Adrenal gland (tissue), 5 donors: ENCODE data around the gene KIF5C.

Source experiments
- CTCF ChIP-seq, 6 experiments: fragments of 450-650 bp in 4 of 6; fragments of 200-600 bp in 2 of 6; sonication (generic) in 1 of 6; IDR thresholded peaks; 1 replicate in 5 of 6; 2 replicates in 1 of 6; pipeline versions ENCODE4 v1.5.1 to v1.8.0; 2016 to 2021; ENCODE audit warnings: antibody characterized with exemption in 6 of 6, mild to moderate bottlenecking in 2 of 6, moderate library complexity in 1 of 6
- POLR2A ChIP-seq, 2 donors: fragments of 450-650 bp; IDR thresholded peaks; one replicate each; pipeline ENCODE4 v1.6.1; 2017; ENCODE audit warnings: antibody characterized with exemption in 2 of 2, mild to moderate bottlenecking in 2 of 2, moderate library complexity in 1 of 2
- donor health status: DM: no; HTN: no; CAD: no.

GRCh38 chr2:148877403-148877740 is 2.3 kb downstream of the KIF5C start:
- no peak for TF ChIP-seq POLR2A (IDR thresholded peaks at IDR 0.05)
- no peak for TF ChIP-seq CTCF (IDR thresholded peaks at IDR 0.05)
